Measurements from ENCODE around the gene RAB30.

RAB30 gene

DNA sequence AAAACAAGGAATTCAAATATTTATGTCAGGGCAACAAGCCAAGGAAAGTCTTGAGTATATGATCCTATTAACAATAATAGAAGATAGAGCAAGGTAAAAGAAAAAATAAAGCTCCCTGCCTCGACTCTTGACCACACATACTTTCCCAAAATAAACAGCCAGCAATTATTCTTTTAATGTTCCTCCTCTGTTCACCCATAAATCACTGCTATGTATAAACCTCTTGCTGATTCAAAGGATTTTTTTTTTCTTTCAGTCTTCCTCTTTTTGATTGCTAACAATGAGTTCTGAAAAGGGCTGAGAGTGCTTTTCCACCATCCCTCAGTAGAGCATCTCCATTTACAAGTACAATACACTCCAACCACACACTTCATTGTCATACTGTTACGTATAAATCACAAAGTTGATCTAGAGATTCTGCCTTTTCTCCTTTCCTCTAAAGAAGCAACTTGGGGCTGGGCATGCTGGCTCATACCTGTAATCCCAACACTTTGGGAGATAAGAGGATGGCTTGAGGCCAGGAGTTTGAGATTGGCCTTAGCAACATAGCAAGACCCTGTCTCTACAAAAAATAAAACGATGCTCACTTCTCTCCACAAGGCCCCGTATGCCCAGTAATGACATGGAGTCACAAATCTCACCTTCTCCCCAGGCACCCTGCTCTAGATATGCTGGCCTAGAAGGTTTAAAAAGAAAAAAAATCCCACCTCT, 24.0 kb downstream of the RAB30 start:
- Histone ChIP-seq H3K4me1 (ENCODE audit: low read length) (peaks cover 8% of the 10 kb centered on the region; the same call in 1 of the 2 replicates), H3K9me3 (replicated peaks; ENCODE audit: insufficient read depth, low read length) (no peaks in the 10 kb centered on the region), H3K9ac (ENCODE audit: low read length) (no peak overlapping the region), H3K27me3 (replicated peaks; ENCODE audit: insufficient read depth, low read length) (no peaks in the 10 kb centered on the region), H2AFZ (ENCODE audit: low read length) (no peak overlapping the region), H3K36me3 (replicated peaks; ENCODE audit: insufficient read depth, low read length) (no peaks in the 10 kb centered on the region), H3K4me2 (ENCODE audit: low read depth, low read length) (no peak overlapping the region), H3K9me2 (replicated peaks; ENCODE audit: insufficient read depth, low read length) (no peaks in the 10 kb centered on the region), H3K4me3 (ENCODE audit: low read length) (no peak overlapping the region), H3F3A (ENCODE audit: insufficient read depth, low read length) (no peaks in the 10 kb centered on the region), H4K20me1 (ENCODE audit: insufficient read depth, low read length) (no peaks in the 10 kb centered on the region), H3K79me2 (ENCODE audit: low read length) (peaks cover 100% of the 10 kb centered on the region), H3K27ac (ENCODE audit: low read length) (no peak overlapping the region)
- no peak for DNase-seq
- TF ChIP-seq, protein P1, sequence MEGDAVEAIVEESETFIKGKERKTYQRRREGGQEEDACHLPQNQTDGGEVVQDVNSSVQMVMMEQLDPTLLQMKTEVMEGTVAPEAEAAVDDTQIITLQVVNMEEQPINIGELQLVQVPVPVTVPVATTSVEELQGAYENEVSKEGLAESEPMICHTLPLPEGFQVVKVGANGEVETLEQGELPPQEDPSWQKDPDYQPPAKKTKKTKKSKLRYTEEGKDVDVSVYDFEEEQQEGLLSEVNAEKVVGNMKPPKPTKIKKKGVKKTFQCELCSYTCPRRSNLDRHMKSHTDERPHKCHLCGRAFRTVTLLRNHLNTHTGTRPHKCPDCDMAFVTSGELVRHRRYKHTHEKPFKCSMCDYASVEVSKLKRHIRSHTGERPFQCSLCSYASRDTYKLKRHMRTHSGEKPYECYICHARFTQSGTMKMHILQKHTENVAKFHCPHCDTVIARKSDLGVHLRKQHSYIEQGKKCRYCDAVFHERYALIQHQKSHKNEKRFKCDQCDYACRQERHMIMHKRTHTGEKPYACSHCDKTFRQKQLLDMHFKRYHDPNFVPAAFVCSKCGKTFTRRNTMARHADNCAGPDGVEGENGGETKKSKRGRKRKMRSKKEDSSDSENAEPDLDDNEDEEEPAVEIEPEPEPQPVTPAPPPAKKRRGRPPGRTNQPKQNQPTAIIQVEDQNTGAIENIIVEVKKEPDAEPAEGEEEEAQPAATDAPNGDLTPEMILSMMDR (IDR thresholded peaks at IDR 0.05; ENCODE audit: low read length): no peak
- TF ChIP-seq EZH2phosphoT487 (IDR thresholded peaks at IDR 0.05; ENCODE audit: low read length): no peak
- no peak for TF ChIP-seq EZH2 (optimal IDR thresholded peaks at IDR 0.05; ENCODE audit: low read depth, low read length)

GRCh38 chr11:83046621-83047172, 25.0 kb downstream of the RAB30 start:
- no peak for DNase-seq
- no peak overlapping the region for H3K4me2 ChIP-seq (ENCODE audit: low read depth, low read length)
- no peak overlapping the region for H3K27ac ChIP-seq (ENCODE audit: low read length)
- no peaks in the 10 kb centered on the region for H3K9me3 ChIP-seq (replicated peaks; ENCODE audit: insufficient read depth, low read length)
- H3K27me3 ChIP-seq (replicated peaks; ENCODE audit: insufficient read depth, low read length): no peaks in the 10 kb centered on the region
- H4K20me1 ChIP-seq (ENCODE audit: insufficient read depth, low read length): no peaks in the 10 kb centered on the region
- H3K9ac ChIP-seq (ENCODE audit: low read length): no peak overlapping the region
- H3K4me1 ChIP-seq (ENCODE audit: low read length): peaks cover 8% of the 10 kb centered on the region; the same call in 1 of the 2 replicates
- no peak overlapping the region for H2AFZ ChIP-seq (ENCODE audit: low read length)
- no peaks in the 10 kb centered on the region for H3K9me2 ChIP-seq (replicated peaks; ENCODE audit: insufficient read depth, low read length)
- H3K79me2 ChIP-seq (ENCODE audit: low read length): peaks cover 100% of the 10 kb centered on the region
- TF ChIP-seq, protein P1 (IDR thresholded peaks at IDR 0.05; ENCODE audit: low read length): no peak
- TF ChIP-seq EZH2phosphoT487 (IDR thresholded peaks at IDR 0.05; ENCODE audit: low read length) (no peak), EZH2 (optimal IDR thresholded peaks at IDR 0.05; ENCODE audit: low read depth, low read length) (no peak)
- H3K36me3 ChIP-seq (replicated peaks; ENCODE audit: insufficient read depth, low read length): no peaks in the 10 kb centered on the region
- H3F3A ChIP-seq (ENCODE audit: insufficient read depth, low read length): no peaks in the 10 kb centered on the region
- no peak overlapping the region for H3K4me3 ChIP-seq (ENCODE audit: low read length)

- peaks cover 99% of the 10 kb centered on the region for H3K79me2 ChIP-seq (ENCODE audit: low read length)
- H4K20me1 ChIP-seq (ENCODE audit: insufficient read depth, low read length): no peaks in the 10 kb centered on the region
- no peak overlapping the region for H2AFZ ChIP-seq (ENCODE audit: low read length)
- H3K9me3 ChIP-seq (replicated peaks; ENCODE audit: insufficient read depth, low read length): no peaks in the 10 kb centered on the region
- TF ChIP-seq EZH2 (optimal IDR thresholded peaks at IDR 0.05; ENCODE audit: low read depth, low read length) (no peak), EZH2phosphoT487 (IDR thresholded peaks at IDR 0.05; ENCODE audit: low read length) (no peak)
- TF ChIP-seq, protein P1 (IDR thresholded peaks at IDR 0.05; ENCODE audit: low read length): no peak
- peaks cover 8% of the 10 kb centered on the region; the same call in 1 of the 2 replicates for H3K4me1 ChIP-seq (ENCODE audit: low read length)
- no peak overlapping the region for H3K27ac ChIP-seq (ENCODE audit: low read length)
- DNase-seq: no peak
- no peaks in the 10 kb centered on the region for H3K9me2 ChIP-seq (replicated peaks; ENCODE audit: insufficient read depth, low read length)
- H3K4me3 ChIP-seq (ENCODE audit: low read length): no peak overlapping the region
- no peaks in the 10 kb centered on the region for H3K36me3 ChIP-seq (replicated peaks; ENCODE audit: insufficient read depth, low read length)
- no peaks in the 10 kb centered on the region for H3K27me3 ChIP-seq (replicated peaks; ENCODE audit: insufficient read depth, low read length)
- H3K4me2 ChIP-seq (ENCODE audit: low read depth, low read length): no peak overlapping the region
- H3F3A ChIP-seq (ENCODE audit: insufficient read depth, low read length): no peaks in the 10 kb centered on the region
- no peak overlapping the region for H3K9ac ChIP-seq (ENCODE audit: low read length)
Measured at GRCh38 chr11:83044958-83045712, 26.6 kb downstream of the RAB30 start.

Data from MM.1S (cell line).